Activated T-cell treated with anti-CD3 and anti-CD28 coated beads for 24 hours (primary cell): ENCODE results near the gene ALAD.
A peak's percentile ranks its signal among the peaks of the same experiment; 100 is the strongest.

Source experiments
- DNase-seq: peaks from one replicate; pipeline ENCODE4 v3.0.0-alpha.2; 2020; ENCODE audit warnings: low read depth

The ALAD gene

DNA sequence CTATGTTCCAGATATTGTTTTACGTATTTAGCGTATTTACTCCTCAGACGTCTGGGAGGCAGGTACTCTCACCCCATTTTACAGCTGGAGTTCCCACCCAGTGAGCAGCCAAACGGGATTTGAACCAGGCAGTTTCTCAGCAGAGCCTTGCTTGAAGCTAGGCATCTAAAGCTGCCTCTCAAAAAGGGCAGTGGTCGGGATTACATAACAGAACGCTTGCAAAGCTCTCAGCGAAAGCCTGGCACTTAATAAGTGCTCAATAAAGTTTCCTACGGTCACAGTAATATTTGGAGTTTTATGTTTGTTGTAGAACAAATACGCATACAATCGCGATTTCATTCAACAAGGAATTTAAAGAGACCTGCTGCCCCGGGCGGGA is 52.0 kb downstream of the ALAD start:
- no peak for DNase-seq

DNA sequence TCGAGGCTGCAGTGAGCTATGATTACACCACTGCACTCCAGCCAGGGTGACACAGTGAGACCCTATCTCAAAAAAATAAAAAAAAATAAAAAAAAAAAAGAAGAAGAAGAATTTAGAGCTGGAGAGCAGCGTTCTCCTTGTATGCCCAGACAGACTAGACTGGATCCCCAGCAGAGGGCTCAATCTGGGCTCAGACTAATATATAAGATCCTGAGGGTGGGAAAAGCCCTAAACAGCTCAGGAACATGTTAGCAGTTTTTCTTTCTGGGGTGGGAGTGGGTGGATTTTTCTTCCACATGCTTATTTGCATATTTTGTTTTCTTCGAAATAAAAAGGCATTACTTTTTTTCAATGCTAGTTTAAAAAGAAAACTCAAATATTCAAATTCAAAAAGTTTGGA is 52.6 kb downstream of the ALAD start:
- no peak for DNase-seq

DNA sequence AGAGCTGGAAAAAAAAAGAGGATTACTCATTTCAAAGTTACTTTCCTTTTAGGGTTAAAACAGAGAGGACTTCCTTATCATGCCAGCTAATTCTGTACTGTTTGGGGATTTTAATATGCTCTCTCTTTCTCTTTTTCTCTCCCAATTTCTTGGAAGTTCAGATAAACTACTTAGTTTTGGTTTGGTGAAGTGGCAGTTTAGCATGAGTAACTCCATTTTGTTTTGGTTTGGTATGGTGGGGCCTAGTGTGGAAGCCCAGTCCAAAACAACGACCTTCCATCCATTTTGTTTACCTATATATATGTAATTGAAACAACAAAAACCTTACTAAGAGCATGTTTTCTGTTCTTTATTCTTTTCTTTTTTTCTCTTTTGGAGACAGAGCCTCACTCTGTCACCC is 55.4 kb downstream of the ALAD start:
- DNase-seq = no peak

DNA sequence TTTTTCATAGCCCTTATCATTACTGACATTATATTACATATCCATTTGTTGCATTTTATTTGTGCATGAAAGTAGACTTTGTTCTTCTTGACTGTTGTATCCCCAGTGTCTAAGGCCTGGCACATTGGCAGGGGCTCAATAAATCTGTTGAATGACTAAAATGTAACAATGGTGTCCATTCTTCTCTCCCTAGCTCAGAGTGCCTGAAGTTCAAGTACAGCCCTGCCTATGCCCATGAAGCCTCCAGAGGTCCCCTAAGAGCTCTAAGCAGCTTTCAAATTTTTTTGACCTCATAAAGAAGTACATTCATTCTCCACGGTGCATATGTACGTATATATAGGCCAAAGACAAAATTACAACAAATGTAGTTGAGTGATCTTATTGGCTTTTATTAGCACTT is 55.9 kb downstream of the ALAD start:
- no peak for DNase-seq

DNA sequence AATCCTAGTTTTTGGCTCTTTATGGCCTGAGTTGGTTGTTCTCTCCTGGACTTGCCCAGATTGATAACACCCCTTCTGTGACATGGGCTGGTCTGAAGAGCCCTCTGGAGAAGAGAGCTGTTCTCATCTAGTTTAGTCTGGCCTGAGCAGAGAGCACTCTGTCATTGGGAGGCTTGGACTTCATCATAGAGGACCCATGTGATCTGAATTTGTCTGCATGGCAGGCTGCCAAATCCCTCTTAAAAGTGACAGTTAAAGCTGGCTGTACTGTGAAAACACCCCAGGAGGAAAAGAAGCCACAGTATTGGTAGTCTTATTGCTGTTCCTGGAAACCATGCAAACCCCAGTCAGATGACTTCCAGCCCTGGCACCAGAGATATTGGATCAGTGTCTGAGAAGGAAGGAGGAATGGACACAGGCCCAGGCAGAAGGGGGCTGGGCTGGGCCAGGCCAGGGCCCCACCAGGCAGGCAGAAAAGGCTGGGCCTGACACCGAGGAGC is 57.3 kb downstream of the ALAD start:
- no peak for DNase-seq

DNA sequence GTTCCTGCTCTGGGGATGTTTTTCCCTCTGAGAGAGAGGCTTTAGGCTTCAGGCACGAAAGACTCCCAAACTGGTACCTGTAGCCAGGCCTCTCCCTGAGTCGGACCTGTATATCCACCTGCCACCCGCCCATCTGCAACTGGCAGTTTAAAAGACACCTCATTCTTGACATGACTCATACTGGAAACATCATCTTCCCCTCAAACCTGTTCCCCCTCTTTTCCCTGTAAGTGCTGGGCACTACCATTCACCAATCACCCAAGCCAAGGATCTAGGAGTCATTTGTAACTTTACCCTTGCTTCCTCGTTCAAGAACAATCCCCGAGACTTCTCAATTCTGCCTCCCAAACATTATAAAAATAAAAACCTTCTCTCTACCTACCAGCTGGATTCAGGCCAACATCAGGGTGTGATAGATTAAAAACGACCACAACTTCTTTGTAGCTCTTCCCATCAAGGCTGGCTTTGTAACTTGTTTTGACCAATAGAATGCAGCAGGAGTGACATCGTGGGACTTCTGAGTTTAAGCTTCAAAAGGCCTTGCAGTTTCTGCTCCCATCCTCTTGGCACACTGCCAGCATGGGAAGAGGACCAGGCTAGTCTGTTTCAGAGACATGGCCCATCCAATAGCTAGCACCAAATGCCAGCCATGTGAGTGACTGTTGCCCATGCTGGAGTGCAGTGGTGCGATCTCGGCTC is 59.2 kb downstream of the ALAD start:
- no peak for DNase-seq

DNA sequence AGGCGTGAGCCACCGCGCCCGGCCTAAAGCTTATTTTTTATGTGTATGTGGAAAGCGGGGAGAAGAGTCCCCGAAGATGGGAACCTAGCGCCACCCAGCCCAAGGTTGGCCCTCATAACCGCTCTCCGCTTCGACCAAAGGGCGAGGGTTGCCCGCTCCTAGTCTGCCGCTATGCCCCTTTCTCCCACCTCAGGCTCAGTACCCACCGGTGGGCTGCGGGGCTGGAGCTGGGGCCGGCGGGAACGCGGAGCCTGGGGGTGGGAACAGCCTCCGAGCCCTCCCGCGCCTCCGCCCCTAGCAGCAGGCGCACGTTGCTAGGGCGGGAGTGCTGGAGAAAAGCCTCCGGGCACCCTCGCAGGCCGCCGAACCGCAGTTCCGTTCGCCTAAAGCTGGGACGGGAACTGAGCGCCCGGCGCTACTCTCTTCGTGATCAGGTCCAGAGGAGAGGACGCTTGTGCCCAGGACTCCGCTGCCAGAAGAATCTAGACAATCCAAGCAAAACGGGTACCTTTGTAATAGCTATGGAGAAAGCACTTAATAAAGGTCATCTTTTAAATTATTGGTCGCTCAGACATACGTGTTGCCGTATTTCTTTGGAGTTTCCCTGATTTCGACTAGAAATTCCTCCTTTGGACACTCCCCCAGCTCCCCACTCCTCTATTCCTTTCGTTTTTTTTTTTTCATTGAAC is 60.9 kb downstream of the ALAD start, which contains the start of gene WDR31:
WDR31 (minus strand) TSS at position 265 of the 689 bp plus-strand sequence. CDS start 8,253 bp downstream, outside the sequence.
- DNase-seq = peak; percentile 77

DNA sequence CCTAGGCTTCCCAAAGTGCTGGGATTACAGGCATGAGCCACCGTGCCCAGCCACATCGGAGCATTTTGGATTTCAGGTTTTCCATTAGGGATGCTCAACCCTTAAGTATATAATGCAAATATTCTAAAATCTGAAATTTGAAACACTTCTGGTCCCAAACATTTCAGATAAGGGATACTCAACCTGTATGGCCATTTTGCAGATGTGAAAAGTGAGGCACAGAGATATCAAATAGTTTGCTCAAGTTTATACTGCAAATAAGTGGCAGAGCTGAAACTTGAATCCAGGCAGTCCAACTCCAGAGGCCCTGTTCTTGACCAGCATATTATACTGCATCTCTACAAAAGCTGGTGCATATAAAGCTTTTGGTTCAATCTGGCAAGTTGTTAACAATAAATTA is 63.4 kb downstream of the ALAD start:
- DNase-seq = no peak
